Skin of body (tissue), 2 donors: ENCODE results near the gene CCNDBP1. TPM values are rescaled to one million over a fixed set of nuclear protein-coding genes. Genes with fewer than 3 reads are reported as not detected.

Experiments used
- DNase-seq: peaks from one replicate; lab custom pipeline; 2025; lab: John Stamatoyannopoulos, UW
- total RNA-seq: library from RNA; depleted of rRNA; stranded (reverse); fragments of >200 nt; gene quantifications from one replicate; pipeline ENCODE4 v1.2.3, GENCODE V29; 2014

Gene CCNDBP1
- total RNA-seq, 1 donor from 2014 or later = 50.4 TPM

- no peak for DNase-seq
Measured at GRCh38 chr15:43243020-43243645, 57.9 kb downstream of the CCNDBP1 start.

- DNase-seq = no peak
Measured at GRCh38 chr15:43244092-43244491, 58.9 kb downstream of the CCNDBP1 start.

GRCh38 chr15:43246261-43246774 is 61.1 kb downstream of the CCNDBP1 start:
- no peak for DNase-seq

Other genes starting within 250 kb of the CCNDBP1 start
- gene UBR1, start 79.4 kb upstream of the CCNDBP1 start, total RNA-seq = 38.7 TPM
- gene TMEM62, start 51.8 kb upstream of the CCNDBP1 start, total RNA-seq = 7.2 TPM
- gene EPB42, start 35.6 kb downstream of the CCNDBP1 start, total RNA-seq = 10.4 TPM
- 4.1 TPM for gene TGM5, start 81.5 kb downstream of the CCNDBP1 start, total RNA-seq
- not detected for gene TGM7, start 116.9 kb downstream of the CCNDBP1 start, total RNA-seq
- gene LCMT2, start 145.2 kb downstream of the CCNDBP1 start, total RNA-seq = 4.4 TPM
- gene ZSCAN29, start 185.6 kb downstream of the CCNDBP1 start, total RNA-seq = 19.8 TPM
- gene TUBGCP4, start 185.7 kb downstream of the CCNDBP1 start, total RNA-seq = 14.1 TPM